Measurements from ENCODE around the gene WBP2. TPM values are rescaled to one million over a fixed set of nuclear protein-coding genes. Genes with fewer than 3 reads are reported as not detected.

WBP2 gene
- total RNA-seq, 1 donor: 31.1 TPM

DNA sequence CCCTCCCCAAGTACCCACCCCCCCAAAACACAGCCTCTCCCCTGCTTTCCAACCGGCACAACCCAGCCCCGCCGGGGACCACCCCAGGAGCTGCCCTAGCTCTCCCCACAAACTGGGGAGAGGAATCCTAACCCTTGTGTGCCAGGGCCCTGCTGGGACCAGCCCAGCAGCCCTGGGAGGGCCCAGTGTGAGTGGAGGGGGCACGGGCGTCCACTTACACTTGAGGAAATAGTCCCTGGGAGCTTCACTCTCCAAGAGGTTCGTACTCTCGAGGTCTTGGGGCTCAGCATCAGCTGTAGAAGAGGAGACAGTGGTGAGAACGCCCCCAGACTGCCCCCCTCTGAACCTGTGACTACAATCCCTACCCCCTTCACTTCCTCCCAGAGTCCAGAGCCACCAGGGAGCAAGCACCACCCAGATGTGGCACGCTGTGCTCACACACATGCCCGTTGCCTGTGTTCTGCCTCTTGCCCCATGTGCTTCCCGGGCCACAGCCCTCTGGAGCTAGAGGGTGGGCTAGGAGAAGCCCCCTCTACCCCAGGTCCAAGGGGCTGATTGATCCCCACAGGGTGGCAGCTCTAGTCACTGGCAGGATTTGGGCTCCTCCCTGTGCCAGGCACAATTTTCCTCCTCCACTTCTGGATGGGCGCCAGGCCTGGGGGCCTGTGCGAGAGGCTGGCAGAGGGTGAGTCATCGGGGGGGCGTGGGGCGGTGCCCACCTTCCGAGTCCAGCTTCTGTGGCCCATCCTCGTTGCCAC lies 20.2 kb upstream of the WBP2 start:
- DNase-seq (ENCODE audit: insufficient read length, low spot score, missing footprints): peak; percentile 57
- Histone ChIP-seq H3K79me2 (ENCODE audit: insufficient read depth, low read length) (no peaks in the 10 kb centered on the region), H3K9me3 (ENCODE audit: low read depth, low read length) (no peaks in the 10 kb centered on the region), H3K27ac (ENCODE audit: low read depth, low read length) (no peak overlapping the region), H4K20me1 (ENCODE audit: insufficient read depth, low read length) (peaks cover 3% of the 10 kb centered on the region), H3K4me1 (ENCODE audit: insufficient read depth, low read length) (peaks cover 32% of the 10 kb centered on the region), H3K36me3 (ENCODE audit: insufficient read depth, low read length) (no peaks in the 10 kb centered on the region), H3K27me3 (ENCODE audit: insufficient read depth, low read length) (peaks cover 6% of the 10 kb centered on the region), H3K4me3 (ENCODE audit: insufficient read depth, low read length) (no peak overlapping the region), H2AFZ (ENCODE audit: low read length) (peak overlapping the region; percentile 12), H3K4me2 (ENCODE audit: insufficient read depth, low read length) (peak overlapping the region; percentile 18)
- TF ChIP-seq, protein P1, sequence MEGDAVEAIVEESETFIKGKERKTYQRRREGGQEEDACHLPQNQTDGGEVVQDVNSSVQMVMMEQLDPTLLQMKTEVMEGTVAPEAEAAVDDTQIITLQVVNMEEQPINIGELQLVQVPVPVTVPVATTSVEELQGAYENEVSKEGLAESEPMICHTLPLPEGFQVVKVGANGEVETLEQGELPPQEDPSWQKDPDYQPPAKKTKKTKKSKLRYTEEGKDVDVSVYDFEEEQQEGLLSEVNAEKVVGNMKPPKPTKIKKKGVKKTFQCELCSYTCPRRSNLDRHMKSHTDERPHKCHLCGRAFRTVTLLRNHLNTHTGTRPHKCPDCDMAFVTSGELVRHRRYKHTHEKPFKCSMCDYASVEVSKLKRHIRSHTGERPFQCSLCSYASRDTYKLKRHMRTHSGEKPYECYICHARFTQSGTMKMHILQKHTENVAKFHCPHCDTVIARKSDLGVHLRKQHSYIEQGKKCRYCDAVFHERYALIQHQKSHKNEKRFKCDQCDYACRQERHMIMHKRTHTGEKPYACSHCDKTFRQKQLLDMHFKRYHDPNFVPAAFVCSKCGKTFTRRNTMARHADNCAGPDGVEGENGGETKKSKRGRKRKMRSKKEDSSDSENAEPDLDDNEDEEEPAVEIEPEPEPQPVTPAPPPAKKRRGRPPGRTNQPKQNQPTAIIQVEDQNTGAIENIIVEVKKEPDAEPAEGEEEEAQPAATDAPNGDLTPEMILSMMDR (IDR thresholded peaks at IDR 0.05; ENCODE audit: extremely low read depth, low read depth, low read length): no peak

DNA sequence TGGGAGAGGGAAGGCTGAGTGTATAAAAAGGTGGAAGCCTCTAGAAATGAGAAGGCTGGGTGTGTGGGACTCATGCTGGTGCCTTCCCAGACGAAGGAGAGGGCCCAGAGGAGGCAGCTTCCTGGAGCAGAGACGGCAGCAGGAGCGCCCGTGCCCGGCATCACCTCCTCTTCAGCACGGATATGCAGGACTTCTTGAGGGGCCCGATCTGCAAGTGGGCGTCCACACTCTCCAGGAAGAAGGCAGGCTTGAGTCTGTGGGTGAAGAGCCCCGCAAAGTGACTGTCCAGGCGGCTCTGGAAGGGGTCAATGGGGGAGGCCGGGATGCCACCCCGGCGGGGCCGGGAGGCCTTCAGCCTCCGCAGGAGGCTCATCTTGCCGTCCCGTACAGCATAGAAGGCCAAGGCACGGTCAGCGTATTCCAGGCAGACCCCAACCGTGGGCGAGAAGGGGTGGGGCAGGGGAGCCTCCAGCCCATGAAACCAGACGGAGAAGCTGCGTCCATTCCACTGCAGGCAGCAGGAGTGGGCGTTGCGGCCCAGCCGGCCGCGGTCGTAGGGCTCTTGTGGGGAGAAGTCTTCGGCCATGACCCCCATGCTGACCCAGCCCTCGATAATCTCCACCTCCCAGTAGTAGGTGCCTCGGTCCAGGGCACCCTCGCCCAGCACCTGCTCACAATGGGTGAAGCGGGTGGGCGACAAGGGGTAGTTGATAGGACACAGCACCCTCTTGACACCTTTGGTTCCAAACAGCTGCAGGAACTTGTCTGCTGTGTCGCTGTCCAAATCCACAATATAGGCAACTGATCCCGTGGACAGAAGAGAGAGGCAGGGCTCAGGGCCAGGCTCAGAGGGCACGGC lies 19.4 kb upstream of the WBP2 start:
- no peak overlapping the region for H3K4me2 ChIP-seq (ENCODE audit: insufficient read depth, low read length)
- no peak overlapping the region for H3K27ac ChIP-seq (ENCODE audit: low read depth, low read length)
- H3K79me2 ChIP-seq (ENCODE audit: insufficient read depth, low read length): no peaks in the 10 kb centered on the region

DNA sequence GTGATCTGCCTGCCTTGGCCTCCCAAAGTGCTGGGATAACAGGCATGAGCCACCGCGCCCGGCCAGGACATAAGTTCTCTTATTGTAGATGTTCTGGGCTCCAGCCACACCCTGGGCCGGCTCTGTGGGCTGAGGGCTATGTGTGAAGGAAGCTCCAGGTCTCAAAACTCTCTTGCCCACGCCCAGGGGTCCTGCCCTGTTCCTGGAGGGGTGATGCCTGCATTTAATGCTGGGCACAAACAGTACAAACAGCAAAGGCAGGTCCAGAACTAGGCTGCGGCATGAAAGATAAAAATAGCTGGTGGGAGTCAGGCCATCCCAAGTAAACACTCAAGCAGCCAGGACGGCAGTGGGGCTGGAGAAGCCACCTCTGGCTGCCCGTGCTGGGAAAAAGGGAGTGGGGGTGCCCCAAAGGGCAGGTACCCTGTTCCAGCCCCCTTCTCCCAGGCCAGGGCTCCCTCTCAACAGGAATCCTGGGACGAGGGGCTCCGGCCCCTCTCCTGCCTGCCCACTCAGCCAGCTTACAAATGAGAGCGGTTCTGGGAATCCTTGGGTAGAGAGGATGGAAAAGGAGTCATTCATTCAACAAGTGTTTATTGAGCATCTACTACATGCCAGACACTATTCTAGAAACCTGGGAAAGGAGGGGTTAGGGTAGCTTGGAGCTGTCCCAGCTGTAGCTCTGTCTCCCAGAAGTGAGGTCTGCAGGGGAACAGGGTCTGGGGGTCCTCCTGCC lies 18.6 kb upstream of the WBP2 start:
- H3K4me2 ChIP-seq (ENCODE audit: insufficient read depth, low read length): no peak overlapping the region
- no peaks in the 10 kb centered on the region for H3K9me3 ChIP-seq (ENCODE audit: low read depth, low read length)
- H3K27me3 ChIP-seq (ENCODE audit: insufficient read depth, low read length): peaks cover under 1% of the 10 kb centered on the region
- H3K4me1 ChIP-seq (ENCODE audit: insufficient read depth, low read length): peaks cover 40% of the 10 kb centered on the region
- TF ChIP-seq, protein P1 (IDR thresholded peaks at IDR 0.05; ENCODE audit: extremely low read depth, low read depth, low read length): no peak
- peak; percentile 32 for DNase-seq (ENCODE audit: insufficient read length, low spot score, missing footprints)
- H3K79me2 ChIP-seq (ENCODE audit: insufficient read depth, low read length): no peaks in the 10 kb centered on the region
- H2AFZ ChIP-seq (ENCODE audit: low read length): no peak overlapping the region
- H4K20me1 ChIP-seq (ENCODE audit: insufficient read depth, low read length): peaks cover 3% of the 10 kb centered on the region
- H3K4me3 ChIP-seq (ENCODE audit: insufficient read depth, low read length): no peak overlapping the region
- H3K36me3 ChIP-seq (ENCODE audit: insufficient read depth, low read length): no peaks in the 10 kb centered on the region
- no peak overlapping the region for H3K27ac ChIP-seq (ENCODE audit: low read depth, low read length)

More for the DNA sequence above, 19.4 kb upstream of the WBP2 start:
- H2AFZ ChIP-seq (ENCODE audit: low read length): no peak overlapping the region
- H4K20me1 ChIP-seq (ENCODE audit: insufficient read depth, low read length): peaks cover 3% of the 10 kb centered on the region
- H3K9me3 ChIP-seq (ENCODE audit: low read depth, low read length): no peaks in the 10 kb centered on the region
- TF ChIP-seq, protein P1 (IDR thresholded peaks at IDR 0.05; ENCODE audit: extremely low read depth, low read depth, low read length): no peak
- peaks cover 34% of the 10 kb centered on the region for H3K4me1 ChIP-seq (ENCODE audit: insufficient read depth, low read length)
- H3K27me3 ChIP-seq (ENCODE audit: insufficient read depth, low read length): peaks cover 6% of the 10 kb centered on the region
- no peaks in the 10 kb centered on the region for H3K36me3 ChIP-seq (ENCODE audit: insufficient read depth, low read length)
- no peak overlapping the region for H3K4me3 ChIP-seq (ENCODE audit: insufficient read depth, low read length)
- peak; percentile 27 for DNase-seq (ENCODE audit: insufficient read length, low spot score, missing footprints)

Measured in osteoblast (primary cell).